Measurements from ENCODE around the gene ACER2. TPM values are rescaled to one million over a fixed set of nuclear protein-coding genes. Genes with fewer than 3 reads are reported as not detected.

Gene ACER2
- total and polyA plus RNA-seq, 2 of the 8 experiments (the other 6 are each of a cell fraction or from before 2014, with no cell fraction given), result 7.4 to 8.8 TPM

GRCh38 chr9:19464061-19464763 is 55.4 kb downstream of the ACER2 start (continued):
- TF ChIP-seq CHD7 (IDR thresholded peaks at IDR 0.05; ENCODE audit: insufficient replicate concordance, low read length), result no peak
- no peak for TF ChIP-seq SP4 (IDR thresholded peaks at IDR 0.05; ENCODE audit: low read length)
- TF ChIP-seq POLR2AphosphoS5 (IDR thresholded peaks at IDR 0.05; ENCODE audit: low read depth, low read length), result no peak
- no peak for TF ChIP-seq CREB1 (IDR thresholded peaks at IDR 0.05)

Measured in H1 (cell line).